Measurements from ENCODE around the gene SLC12A7. TPM values are rescaled to one million over a fixed set of nuclear protein-coding genes. Genes with fewer than 3 reads are reported as not detected.

Gene SLC12A7
- 10 to 100 TPM in 6 of 7 donors, 1 to 10 TPM in 1; 9.8 to 33.9 (median 23.2) TPM for total RNA-seq
- polyA plus RNA-seq: 10 to 100 TPM in 1 of 2 donors, 1 to 10 TPM in 1; 5.9 to 12.2 TPM
- long read RNA-seq, donor 1, partial matches to known transcripts: 26 of 28 reads
- long read RNA-seq, donor 1, other reads (novel, unspliced or antisense): 2 of 28 reads
- long read RNA-seq, donor 2: 0 reads
- long read RNA-seq, donor 3, full-length matches to known transcripts: 25 of 60 reads
- long read RNA-seq, donor 3, partial matches to known transcripts: 32 of 60 reads
- long read RNA-seq, donor 3, other reads (novel, unspliced or antisense): 3 of 60 reads

GRCh38 chr5:1111727-1112289 lies at the start of gene SLC12A7:
Gene SLC12A7 (minus strand): TSS chr5:1112063. CDS start chr5:1111991, 72 bp downstream.
- Histone ChIP-seq H3K9me3 (no peaks in the 10 kb centered on the region), H3K36me3 (no peaks in the 10 kb centered on the region), H3K27ac (peak within 1 kb of the TSS; percentile 45 to 59), H3K4me1 (ENCODE audit: insufficient read depth) (peaks cover 6% of the 10 kb centered on the region), H3K27me3 (no peaks in the 10 kb centered on the region), H3K4me3 (peak within 1 kb of the TSS; percentile 96)
- 1% methylated on average over 50 to 79 of the region's 79 CpGs for WGBS, 3 donors
- intact Hi-C loops (cut with DNase I): no loop called here
- TF ChIP-seq, protein P1, sequence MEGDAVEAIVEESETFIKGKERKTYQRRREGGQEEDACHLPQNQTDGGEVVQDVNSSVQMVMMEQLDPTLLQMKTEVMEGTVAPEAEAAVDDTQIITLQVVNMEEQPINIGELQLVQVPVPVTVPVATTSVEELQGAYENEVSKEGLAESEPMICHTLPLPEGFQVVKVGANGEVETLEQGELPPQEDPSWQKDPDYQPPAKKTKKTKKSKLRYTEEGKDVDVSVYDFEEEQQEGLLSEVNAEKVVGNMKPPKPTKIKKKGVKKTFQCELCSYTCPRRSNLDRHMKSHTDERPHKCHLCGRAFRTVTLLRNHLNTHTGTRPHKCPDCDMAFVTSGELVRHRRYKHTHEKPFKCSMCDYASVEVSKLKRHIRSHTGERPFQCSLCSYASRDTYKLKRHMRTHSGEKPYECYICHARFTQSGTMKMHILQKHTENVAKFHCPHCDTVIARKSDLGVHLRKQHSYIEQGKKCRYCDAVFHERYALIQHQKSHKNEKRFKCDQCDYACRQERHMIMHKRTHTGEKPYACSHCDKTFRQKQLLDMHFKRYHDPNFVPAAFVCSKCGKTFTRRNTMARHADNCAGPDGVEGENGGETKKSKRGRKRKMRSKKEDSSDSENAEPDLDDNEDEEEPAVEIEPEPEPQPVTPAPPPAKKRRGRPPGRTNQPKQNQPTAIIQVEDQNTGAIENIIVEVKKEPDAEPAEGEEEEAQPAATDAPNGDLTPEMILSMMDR (IDR thresholded peaks at IDR 0.05): no peak
- TF ChIP-seq EP300 (IDR thresholded peaks at IDR 0.05) (no peak), POLR2A (IDR thresholded peaks at IDR 0.05) (peak; percentile 67)
- DNase-seq: peak; percentile 44 to 71 (median 60)

- no peak for DNase-seq
- intact Hi-C loops (cut with DNase I): loop anchor here in 2 of 4 donors (10.0 kb wide), 2 partner anchors 236 to 486 kb away; no protein-coding TSS in a partner anchor
- H3K36me3 ChIP-seq: no peaks in the 10 kb centered on the region
- no peaks in the 10 kb centered on the region for H3K4me1 ChIP-seq (ENCODE audit: insufficient read depth)
- TF ChIP-seq POLR2A (IDR thresholded peaks at IDR 0.05) (no peak), EP300 (IDR thresholded peaks at IDR 0.05) (no peak)
- TF ChIP-seq, protein P1 (IDR thresholded peaks at IDR 0.05): no peak
- no peak overlapping the region for H3K4me3 ChIP-seq
- H3K27ac ChIP-seq: no peak overlapping the region
- 80 to 85% (median 83%) methylated on average over 23 of the region's 23 CpGs for WGBS, 3 donors
- H3K27me3 ChIP-seq: no peaks in the 10 kb centered on the region
- no peaks in the 10 kb centered on the region for H3K9me3 ChIP-seq
Observed at GRCh38 chr5:1161108-1161832, 49.4 kb upstream of the SLC12A7 start.

GRCh38 chr5:1159774-1160406 lies 48.0 kb upstream of the SLC12A7 start:
- no peak overlapping the region for H3K4me3 ChIP-seq
- DNase-seq: no peak
- no peaks in the 10 kb centered on the region for H3K27me3 ChIP-seq
- no peaks in the 10 kb centered on the region for H3K9me3 ChIP-seq
- TF ChIP-seq, protein P1 (IDR thresholded peaks at IDR 0.05): no peak
- H3K36me3 ChIP-seq: no peaks in the 10 kb centered on the region
- H3K27ac ChIP-seq: no peak overlapping the region
- intact Hi-C loops (cut with DNase I): loop anchor here in 2 of 4 donors (10.0 kb wide), 2 partner anchors 235 to 485 kb away; no protein-coding TSS in a partner anchor
- H3K4me1 ChIP-seq (ENCODE audit: insufficient read depth): no peaks in the 10 kb centered on the region
- 68 to 77% (median 69%) methylated on average over 4 of the region's 4 CpGs for WGBS, 3 donors

- Histone ChIP-seq H3K27ac (no peak overlapping the region), H3K4me1 (ENCODE audit: insufficient read depth) (no peaks in the 10 kb centered on the region), H3K4me3 (no peak overlapping the region), H3K27me3 (peaks cover 4% of the 10 kb centered on the region), H3K9me3 (no peaks in the 10 kb centered on the region), H3K36me3 (no peaks in the 10 kb centered on the region)
- WGBS, 3 donors: 60 to 65% (median 63%) methylated on average over 11 of the region's 11 CpGs
- TF ChIP-seq, protein P1 (IDR thresholded peaks at IDR 0.05): no peak
- no peak for TF ChIP-seq POLR2A (IDR thresholded peaks at IDR 0.05)
- no peak for TF ChIP-seq EP300 (IDR thresholded peaks at IDR 0.05)
- DNase-seq: no peak
- intact Hi-C loops (cut with DNase I): no loop called here
Observed at GRCh38 chr5:1159341-1159675, 47.4 kb upstream of the SLC12A7 start.

Data from ovary (tissue), 10 donors.